HG03342 (cell line): Measurements from ENCODE around the gene EPB41L5.
"Not testable (repeated sequence)": the region's sequence is repeated elsewhere in the genome, so short reads cannot be mapped to it uniquely, and the experiment has no call there.

Experiments
- ATAC-seq: cut with Tn5 transposase; IDR thresholded peaks from one replicate; pipeline ENCODE4 v1.9.1; 2021; ENCODE audit warnings: mild to moderate bottlenecking, moderate library complexity; ENCODE audit not compliant: unreplicated experiment

The EPB41L5 gene

DNA sequence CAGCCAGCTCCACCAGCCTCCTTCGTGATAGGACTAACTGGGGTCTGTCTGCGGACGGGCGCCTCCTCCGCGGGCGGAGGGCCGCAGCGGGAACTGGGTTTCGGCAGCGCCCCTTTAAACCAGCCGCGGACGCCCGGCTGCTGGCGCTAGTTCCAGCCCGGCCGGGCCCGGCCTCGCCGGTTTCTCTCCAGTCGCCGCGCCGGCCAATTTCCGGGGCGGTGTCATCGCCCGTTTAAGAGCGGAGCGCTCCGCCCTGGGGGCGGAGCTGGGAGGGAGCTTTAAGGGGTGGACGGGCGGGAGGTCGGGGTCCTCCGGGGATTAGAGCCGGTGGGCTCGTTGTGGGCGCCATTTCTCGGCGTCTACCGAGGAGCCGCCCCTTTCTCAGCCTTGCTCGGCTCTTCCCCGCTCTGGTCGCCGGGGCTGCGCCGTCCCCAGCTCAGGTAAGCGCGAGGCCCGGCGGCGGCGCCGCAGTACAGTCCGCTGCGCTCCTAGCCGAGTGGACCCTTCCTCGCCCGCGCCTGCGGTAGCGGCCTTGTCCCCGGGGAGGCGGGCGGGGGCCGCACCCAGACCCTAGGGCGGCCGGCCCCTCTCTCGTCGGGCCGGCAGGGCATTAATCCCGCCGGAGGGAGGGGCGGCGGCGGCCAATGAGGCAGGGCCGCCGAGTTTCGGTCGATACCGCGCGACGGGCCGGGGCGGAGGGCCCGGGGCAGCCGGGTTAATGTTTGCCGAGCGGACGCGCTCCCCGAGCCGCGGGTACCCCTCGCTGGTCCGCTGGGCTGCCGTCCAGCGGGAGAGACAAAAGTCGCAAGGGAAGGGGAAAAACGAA lies at the start of gene EPB41L5:
Gene EPB41L5, plus strand, starts transcription at position 307 of the 826 bp plus-strand sequence. CDS start 6,008 bp downstream, outside the sequence.
- ATAC-seq, result peak; percentile 97

- ATAC-seq, result no peak
These were observed 31.0 kb upstream of the EPB41L5 start for GRCh38 chr2:119981896-119982295.

DNA sequence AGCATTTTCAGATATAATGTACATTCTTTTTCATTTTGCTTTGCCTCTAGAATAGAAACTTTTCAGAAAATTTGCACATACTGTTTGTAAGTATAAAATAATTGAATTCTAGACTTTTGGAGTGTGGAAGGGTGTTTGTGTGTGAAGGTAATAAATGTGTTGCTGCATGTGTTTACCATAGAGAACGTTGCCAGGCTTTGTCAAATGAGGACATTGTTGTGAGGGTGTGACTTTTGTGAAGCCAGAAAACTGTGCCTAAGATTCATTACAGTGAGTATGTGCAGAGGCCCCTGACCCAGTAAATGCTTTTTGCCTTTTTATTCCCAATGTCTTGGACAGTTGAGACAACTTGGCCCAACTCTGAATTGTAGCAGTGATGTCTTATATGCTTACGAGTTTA lies 30.4 kb upstream of the EPB41L5 start:
- no peak for ATAC-seq

DNA sequence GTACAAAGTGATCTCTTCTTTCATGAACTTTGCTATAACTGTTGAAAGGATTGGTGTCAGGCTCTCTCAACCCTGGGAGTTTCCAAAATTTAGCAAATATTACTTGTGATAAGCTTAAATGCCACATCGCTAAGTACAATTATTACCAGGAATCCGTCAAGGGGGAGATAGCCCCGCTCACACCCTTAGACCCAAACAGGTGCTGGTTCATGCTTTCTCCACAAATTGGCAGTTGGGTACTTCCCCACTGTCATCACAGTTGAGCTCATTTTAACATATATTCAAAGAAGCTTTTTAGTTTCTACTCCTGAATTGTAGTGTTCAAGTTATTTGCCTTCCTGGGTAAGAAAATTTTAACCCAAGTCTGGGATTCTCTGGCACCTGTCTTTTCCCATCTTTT lies 29.8 kb upstream of the EPB41L5 start:
- ATAC-seq, result no peak

GRCh38 chr2:119996148-119996547 lies 16.7 kb upstream of the EPB41L5 start:
- no peak for ATAC-seq

- ATAC-seq, result not testable (repeated sequence)
These were observed 15.7 kb upstream of the EPB41L5 start for GRCh38 chr2:119996896-119997891.

DNA sequence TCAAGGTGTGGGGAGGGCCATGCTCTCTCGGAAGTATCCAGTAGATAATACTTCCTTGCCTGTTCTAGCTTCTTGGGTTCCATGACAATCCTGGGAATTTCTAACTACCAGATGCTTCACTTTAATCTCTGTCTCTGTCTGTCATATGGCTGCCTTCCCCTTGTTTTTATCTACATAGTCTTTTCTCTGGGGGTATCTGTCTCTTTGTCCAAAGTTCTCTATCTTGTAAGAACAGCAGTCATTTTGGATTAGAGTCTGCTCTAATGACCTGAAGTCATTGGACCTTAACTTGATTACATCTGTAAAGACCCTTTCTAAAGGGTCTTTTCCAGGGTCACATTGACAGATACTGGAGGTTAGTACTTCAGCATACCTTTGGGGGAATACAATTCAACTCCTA lies 11.4 kb upstream of the EPB41L5 start:
- ATAC-seq, result no peak

DNA sequence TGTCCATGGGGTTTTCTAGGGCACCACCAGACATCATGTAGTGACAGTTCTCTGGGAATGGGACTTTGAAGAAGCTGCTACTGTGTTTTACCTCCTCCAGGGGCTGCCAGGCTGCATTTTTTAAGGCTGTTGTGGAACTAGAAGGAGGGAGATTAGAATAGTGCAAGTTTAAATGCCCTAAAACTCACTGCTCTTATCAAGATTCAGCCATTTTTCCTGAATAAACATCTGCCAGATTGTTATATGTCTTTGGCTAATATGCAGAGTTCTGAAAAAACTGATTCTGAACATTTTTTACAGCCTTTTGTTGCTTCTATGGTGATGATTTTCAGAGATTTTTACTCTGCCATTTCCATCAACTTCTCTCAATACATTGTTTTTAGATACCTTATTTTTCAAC lies 8.6 kb upstream of the EPB41L5 start:
- ATAC-seq, result no peak

DNA sequence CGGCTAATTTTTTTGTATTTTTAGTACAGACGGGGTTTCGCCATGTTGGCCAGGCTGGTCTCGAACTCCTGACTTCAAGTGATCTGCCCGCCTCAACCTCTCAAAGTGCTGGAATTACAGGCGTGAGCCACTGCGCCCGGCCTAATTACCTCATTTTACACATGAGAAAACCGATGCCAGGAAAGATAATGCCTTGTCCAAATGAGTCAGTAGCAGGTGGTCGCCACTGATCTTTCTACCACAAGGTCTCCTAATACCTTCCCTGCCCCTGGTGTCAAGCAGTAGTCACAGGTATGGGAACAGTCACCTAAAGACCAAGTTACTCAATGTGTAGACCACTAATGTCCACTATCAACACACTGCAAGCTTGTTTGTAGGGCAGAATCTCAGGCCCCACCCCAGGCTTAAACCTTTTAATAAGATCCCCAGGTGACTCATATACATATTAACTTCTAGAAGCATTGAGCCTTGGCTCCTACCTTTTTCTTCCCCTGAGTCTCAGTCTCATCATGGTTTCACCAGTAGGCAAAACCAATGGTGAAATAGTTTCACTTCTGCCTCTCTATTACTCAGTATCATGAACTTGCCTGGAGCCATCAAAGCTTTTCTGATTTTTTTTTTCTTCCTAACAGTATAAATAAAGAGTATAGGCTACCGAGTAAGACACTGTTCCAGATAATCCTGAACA lies 6.9 kb upstream of the EPB41L5 start:
- peak; percentile 92 for ATAC-seq

GRCh38 chr2:120007851-120008250 lies 5.0 kb upstream of the EPB41L5 start:
- no peak for ATAC-seq

GRCh38 chr2:120012363-120012762 lies 514 bp upstream of the EPB41L5 start:
- no peak for ATAC-seq

GRCh38 chr2:120013597-120014223 lies 833 bp downstream of the EPB41L5 start:
- no peak for ATAC-seq

- ATAC-seq, result no peak
These were observed 1.5 kb downstream of the EPB41L5 start for GRCh38 chr2:120014226-120014980.

GRCh38 chr2:120016800-120017199 lies 3.9 kb downstream of the EPB41L5 start:
- ATAC-seq, result no peak

- ATAC-seq, result no peak
These were observed 4.3 kb downstream of the EPB41L5 start for GRCh38 chr2:120017201-120017600.

- ATAC-seq, result no peak
These were observed 5.7 kb downstream of the EPB41L5 start for GRCh38 chr2:120018549-120018948.

DNA sequence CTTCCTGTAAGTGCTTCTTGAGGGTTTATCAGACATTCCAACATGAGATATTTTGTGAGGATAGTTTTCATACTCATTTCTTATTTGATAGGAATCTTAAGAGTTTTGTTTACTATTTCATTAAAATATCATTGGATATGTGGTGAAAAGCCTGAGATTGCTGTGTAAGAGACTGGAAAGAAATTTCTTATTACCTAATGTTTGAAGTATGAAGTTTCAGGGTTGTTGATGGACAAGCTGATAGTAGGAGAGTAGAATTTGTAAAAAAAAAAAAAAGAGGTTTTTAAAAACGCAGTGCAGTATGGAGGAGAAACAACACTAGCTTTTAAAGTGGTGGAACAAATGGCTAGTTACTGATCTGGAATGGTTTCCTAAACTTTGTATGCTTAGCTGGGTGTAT lies 7.7 kb downstream of the EPB41L5 start:
- ATAC-seq, result no peak

DNA sequence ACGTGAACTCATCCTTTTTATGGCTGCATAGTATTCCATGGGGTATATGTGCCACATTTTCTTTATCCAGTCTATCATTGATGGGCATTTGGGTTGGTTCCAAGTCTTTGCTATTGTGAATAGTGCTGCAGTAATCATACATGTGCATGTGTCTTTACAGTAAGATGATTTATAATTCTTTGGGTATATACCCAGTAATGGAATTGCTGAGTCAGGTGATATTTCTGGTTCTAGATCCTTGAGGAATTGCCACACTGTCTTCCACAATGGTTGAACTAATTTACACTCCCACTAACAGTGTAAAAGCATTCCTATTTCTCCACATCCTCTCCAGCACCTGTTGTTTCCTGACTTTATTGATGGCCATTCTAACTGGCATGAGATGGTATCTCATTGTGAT lies 9.6 kb downstream of the EPB41L5 start:
- not testable (repeated sequence) for ATAC-seq

GRCh38 chr2:120026890-120027289 lies 14.0 kb downstream of the EPB41L5 start:
- ATAC-seq, result no peak

DNA sequence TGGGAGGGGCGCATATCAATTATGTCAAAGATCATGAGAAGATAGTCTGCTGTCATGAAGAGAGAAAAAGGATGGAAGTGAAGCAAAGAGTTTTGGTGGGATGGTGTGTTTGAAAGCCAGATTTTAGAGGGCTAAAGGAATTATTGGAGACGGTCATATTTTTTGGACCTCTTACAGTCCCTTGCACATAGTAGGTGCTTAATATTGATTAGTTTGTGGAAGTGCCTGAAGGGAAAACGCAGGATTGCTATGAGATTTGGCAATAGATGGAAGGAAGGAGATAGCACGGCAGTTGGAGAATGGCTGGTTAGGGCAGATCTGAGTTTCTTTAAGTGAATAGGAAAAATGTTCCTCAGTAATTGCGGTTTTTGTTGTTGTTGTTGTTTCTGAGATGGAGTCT lies 15.9 kb downstream of the EPB41L5 start:
- no peak for ATAC-seq
